SU-DHL-6 (cell line): ENCODE measurements around the gene MIPEP.

Source experiments
- H2AFZ ChIP-seq: fragments of 200-600 bp; sonication (generic); 2 replicates; pipeline ENCODE4 v1.6.1; 2014; ENCODE audit warnings: low read depth, mild to moderate bottlenecking, moderate library complexity, mixed read lengths, antibody characterized with exemption, low read length; ENCODE audit not compliant: severe bottlenecking
- H3F3A ChIP-seq: fragments of 200-600 bp; shearing (Covaris generic); 2 replicates; pipeline ENCODE4 v1.6.0; 2016; ENCODE audit warnings: antibody characterized with exemption, mild to moderate bottlenecking; ENCODE audit not compliant: insufficient read depth
- H3K27ac ChIP-seq: fragments of 200-600 bp; sonication (generic); 2 replicates; pipeline ENCODE4 v1.5.1; 2016; ENCODE audit warnings: low read depth, mild to moderate bottlenecking, low read length, moderate library complexity, mixed read lengths
- H3K27me3 ChIP-seq: fragments of 200-600 bp; sonication (generic), shearing (Covaris generic); 2 replicates; pipeline ENCODE4 v1.6.0; 2014; ENCODE audit warnings: mild to moderate bottlenecking, low read length
- H3K36me3 ChIP-seq: fragments of 200-600 bp; sonication (generic); 2 replicates; pipeline ENCODE4 v1.6.1; 2014; ENCODE audit warnings: mild to moderate bottlenecking, low read length, mixed read lengths
- H3K4me2 ChIP-seq: fragments of 300-600, 200-600 bp; shearing (Covaris generic), sonication (generic); 2 replicates; pipeline ENCODE4 v1.6.0; 2014; ENCODE audit warnings: low read length, low read depth, mild to moderate bottlenecking; ENCODE audit not compliant: poor library complexity, severe bottlenecking
- H3K4me3 ChIP-seq: fragments of 200-600 bp; sonication (generic); 2 replicates; pipeline ENCODE4 v1.5.1; 2014; ENCODE audit warnings: antibody characterized with exemption, low read length, mild to moderate bottlenecking, mixed read lengths; ENCODE audit not compliant: insufficient read depth, poor library complexity, severe bottlenecking
- H3K79me2 ChIP-seq: fragments of 200-600 bp; sonication (generic); 2 replicates; pipeline ENCODE4 v1.6.1; 2014; ENCODE audit warnings: mild to moderate bottlenecking, low read length, moderate library complexity; ENCODE audit not compliant: insufficient read depth
- H3K9ac ChIP-seq: fragments of 200-600 bp; sonication (generic); 2 replicates; pipeline ENCODE4 v1.7.0; 2014; ENCODE audit warnings: mild to moderate bottlenecking, low read length
- H3K9me2 ChIP-seq: fragments of 200-600 bp; sonication (generic); replicated peaks from 2 replicates; pipeline ENCODE4 v1.6.1; 2014; ENCODE audit warnings: low read length; ENCODE audit not compliant: insufficient read depth
- H3K9me3 ChIP-seq: fragments of 200-600 bp; sonication (generic); 2 replicates; pipeline ENCODE4 v1.6.1; 2014; ENCODE audit warnings: low read length, mixed read lengths; ENCODE audit not compliant: insufficient read depth
- H4K20me1 ChIP-seq: fragments of 200-600 bp; sonication (generic); 2 replicates; pipeline ENCODE4 v1.6.1; 2014; ENCODE audit warnings: low read depth, mild to moderate bottlenecking, antibody characterized with exemption, low read length, moderate library complexity, mixed read lengths
- EZH2phosphoT487 ChIP-seq: fragments of 200-600 bp; sonication (generic), shearing (Covaris generic); conservative IDR thresholded peaks from 2 replicates; pipeline ENCODE4 v1.6.1; 2018; ENCODE audit warnings: mild to moderate bottlenecking, antibody characterized with exemption, low read length, moderate library complexity, mixed read lengths
- TF ChIP-seq, protein P1 (sequence below): fragments of 200-600 bp; sonication (generic); IDR thresholded peaks from one replicate; pipeline ENCODE4 v1.5.1; 2017; ENCODE audit warnings: antibody characterized with exemption, mild to moderate bottlenecking, low read length, moderate library complexity; ENCODE audit not compliant: insufficient read depth, poor library complexity, severe bottlenecking

The MIPEP gene

GRCh38 chr13:23822252-23822824 lies 66.9 kb downstream of the MIPEP start:
- H3K4me3 ChIP-seq, result no peak overlapping the region
- H3K79me2 ChIP-seq, result no peaks in the 10 kb centered on the region
- TF ChIP-seq EZH2phosphoT487, result no peak
- TF ChIP-seq, protein P1, sequence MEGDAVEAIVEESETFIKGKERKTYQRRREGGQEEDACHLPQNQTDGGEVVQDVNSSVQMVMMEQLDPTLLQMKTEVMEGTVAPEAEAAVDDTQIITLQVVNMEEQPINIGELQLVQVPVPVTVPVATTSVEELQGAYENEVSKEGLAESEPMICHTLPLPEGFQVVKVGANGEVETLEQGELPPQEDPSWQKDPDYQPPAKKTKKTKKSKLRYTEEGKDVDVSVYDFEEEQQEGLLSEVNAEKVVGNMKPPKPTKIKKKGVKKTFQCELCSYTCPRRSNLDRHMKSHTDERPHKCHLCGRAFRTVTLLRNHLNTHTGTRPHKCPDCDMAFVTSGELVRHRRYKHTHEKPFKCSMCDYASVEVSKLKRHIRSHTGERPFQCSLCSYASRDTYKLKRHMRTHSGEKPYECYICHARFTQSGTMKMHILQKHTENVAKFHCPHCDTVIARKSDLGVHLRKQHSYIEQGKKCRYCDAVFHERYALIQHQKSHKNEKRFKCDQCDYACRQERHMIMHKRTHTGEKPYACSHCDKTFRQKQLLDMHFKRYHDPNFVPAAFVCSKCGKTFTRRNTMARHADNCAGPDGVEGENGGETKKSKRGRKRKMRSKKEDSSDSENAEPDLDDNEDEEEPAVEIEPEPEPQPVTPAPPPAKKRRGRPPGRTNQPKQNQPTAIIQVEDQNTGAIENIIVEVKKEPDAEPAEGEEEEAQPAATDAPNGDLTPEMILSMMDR, result no peak
- no peaks in the 10 kb centered on the region for H4K20me1 ChIP-seq
- H3K36me3 ChIP-seq, result 0 out of 2 replicates have a peak, but pooled peaks cover 6% of the 10 kb centered on the region
- no peak overlapping the region for H3K9ac ChIP-seq
- no peak overlapping the region for H3K4me2 ChIP-seq
- H3F3A ChIP-seq, result no peaks in the 10 kb centered on the region
- no peaks in the 10 kb centered on the region for H3K9me3 ChIP-seq
- H3K27ac ChIP-seq, result no peak overlapping the region
- no peak overlapping the region for H2AFZ ChIP-seq
- H3K9me2 ChIP-seq, result no peaks in the 10 kb centered on the region
- H3K27me3 ChIP-seq, result no peaks in the 10 kb centered on the region

DNA sequence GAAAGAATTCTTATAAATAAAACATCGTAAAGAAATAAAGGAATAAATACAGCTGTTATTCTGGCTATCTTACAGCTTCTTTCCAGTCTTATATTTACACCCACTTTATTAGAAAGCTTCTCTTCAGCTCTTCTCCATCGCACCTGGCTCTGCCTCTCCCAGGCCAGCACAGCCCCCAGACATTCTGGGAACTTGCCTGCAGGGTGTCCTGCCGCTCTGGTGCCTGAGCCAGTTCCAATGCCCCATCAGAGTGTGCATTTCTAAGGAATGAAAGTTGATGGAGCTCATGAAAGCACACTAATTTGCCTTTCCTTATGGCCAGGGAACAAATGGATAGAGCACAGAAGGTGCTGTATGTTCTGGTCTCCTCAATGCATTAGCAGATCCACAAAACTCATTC lies 68.7 kb downstream of the MIPEP start:
- Histone ChIP-seq H3K27ac (no peak overlapping the region), H3K4me2 (no peak overlapping the region)

GRCh38 chr13:23817830-23818229 lies 71.4 kb downstream of the MIPEP start:
- Histone ChIP-seq H3K4me2 (no peak overlapping the region), H3K4me3 (no peak overlapping the region), H3K9me2 (no peaks in the 10 kb centered on the region), H3K9me3 (no peaks in the 10 kb centered on the region), H3F3A (no peaks in the 10 kb centered on the region), H3K27ac (no peak overlapping the region), H3K27me3 (no peaks in the 10 kb centered on the region), H3K9ac (no peak overlapping the region), H4K20me1 (no peaks in the 10 kb centered on the region), H3K36me3 (no peaks in the 10 kb centered on the region), H3K79me2 (no peaks in the 10 kb centered on the region), H2AFZ (no peak overlapping the region)
- no peak for TF ChIP-seq EZH2phosphoT487
- TF ChIP-seq, protein P1, result no peak

More for the DNA sequence above, 68.7 kb downstream of the MIPEP start:
- H3K4me3 ChIP-seq, result no peak overlapping the region
- H3K9ac ChIP-seq, result no peak overlapping the region
- no peaks in the 10 kb centered on the region for H3F3A ChIP-seq
- TF ChIP-seq EZH2phosphoT487, result no peak
- TF ChIP-seq, protein P1, result no peak
- no peaks in the 10 kb centered on the region for H3K79me2 ChIP-seq
- H3K27me3 ChIP-seq, result no peaks in the 10 kb centered on the region
- no peaks in the 10 kb centered on the region for H3K9me2 ChIP-seq
- H4K20me1 ChIP-seq, result no peaks in the 10 kb centered on the region
- H3K36me3 ChIP-seq, result 0 out of 2 replicates have a peak, but pooled peaks cover 3% of the 10 kb centered on the region
- H2AFZ ChIP-seq, result no peak overlapping the region
- H3K9me3 ChIP-seq, result no peaks in the 10 kb centered on the region
